Keratinocyte (primary cell): ENCODE measurements around the gene ZNF282. TPM values are rescaled to one million over a fixed set of nuclear protein-coding genes. Genes with fewer than 3 reads are reported as not detected.

Experiments used
- DNase-seq: peaks from one replicate; pipeline ENCODE4 v3.0.0-alpha.2; 2011; ENCODE audit warnings: low read depth, missing footprints, low spot score
- FAIRE-seq: peaks from 2 replicates; lab custom pipeline; 2011; peaks lifted over from hg19 to GRCh38; lab: Jason Lieb, UNC
- H2AFZ ChIP-seq: 2 replicates; pipeline ENCODE4 v1.6.0; 2012; ENCODE audit warnings: low read length, control low read depth, inconsistent platforms; ENCODE audit not compliant: control insufficient read depth
- H3K27ac ChIP-seq: 2 replicates; pipeline ENCODE4 v1.5.1; 2011; ENCODE audit warnings: low read length; ENCODE audit not compliant: control insufficient read depth, insufficient read depth
- H3K27me3 ChIP-seq: 3 replicates; pipeline ENCODE4 v1.6.0; 2011; ENCODE audit warnings: low read length; ENCODE audit not compliant: control insufficient read depth, insufficient read depth; ENCODE audit errors: extremely low read depth
- H3K36me3 ChIP-seq, 2 experiments: 2 replicates in 1 of 2; 3 replicates in 1 of 2; pipeline ENCODE4 v1.5.1; 2011; ENCODE audit warnings: low read length in 2 of 2, mild to moderate bottlenecking in 1 of 2; ENCODE audit not compliant: control insufficient read depth in 2 of 2, insufficient read depth in 2 of 2; ENCODE audit errors: extremely low read depth in 1 of 2
- H3K4me1 ChIP-seq: 3 replicates; pipeline ENCODE4 v1.5.1; 2011; ENCODE audit warnings: low read length; ENCODE audit not compliant: control insufficient read depth, insufficient read depth; ENCODE audit errors: extremely low read depth
- H3K4me2 ChIP-seq: 3 replicates; pipeline ENCODE4 v1.6.0; 2011; ENCODE audit warnings: low read depth, low read length; ENCODE audit not compliant: control insufficient read depth, insufficient read depth; ENCODE audit errors: extremely low read depth
- H3K4me3 ChIP-seq, 3 experiments: fragments of 200-600 bp in 1 of 3; sonication (generic) in 1 of 3; 2 replicates in 2 of 3; 3 replicates in 1 of 3; pipeline ENCODE4 v1.5.1; 2011 to 2016; ENCODE audit warnings: low read length in 3 of 3, mild to moderate bottlenecking in 3 of 3, control low read depth in 2 of 3, inconsistent platforms in 1 of 3, low read depth in 1 of 3, mixed read lengths in 1 of 3, mixed run types in 1 of 3, moderate library complexity in 1 of 3; ENCODE audit not compliant: control insufficient read depth in 2 of 3, insufficient read depth in 2 of 3; ENCODE audit errors: extremely low read depth in 1 of 3
- H3K79me2 ChIP-seq: 2 replicates; pipeline ENCODE4 v1.6.0; 2012; ENCODE audit warnings: low read length; ENCODE audit not compliant: control insufficient read depth, insufficient read depth
- H3K9ac ChIP-seq: 3 replicates; pipeline ENCODE4 v1.6.0; 2011; ENCODE audit warnings: low read length; ENCODE audit not compliant: control insufficient read depth, insufficient read depth; ENCODE audit errors: extremely low read depth
- H3K9me1 ChIP-seq: 3 replicates; pipeline ENCODE4 v1.6.0; 2011; ENCODE audit warnings: low read length; ENCODE audit not compliant: control insufficient read depth, insufficient read depth; ENCODE audit errors: extremely low read depth
- H3K9me3 ChIP-seq: 2 replicates; pipeline ENCODE4 v1.5.1; 2012; ENCODE audit warnings: low read depth, low read length; ENCODE audit not compliant: control insufficient read depth
- H4K20me1 ChIP-seq: 3 replicates; pipeline ENCODE4 v1.6.0; 2011; ENCODE audit warnings: low read length; ENCODE audit not compliant: control insufficient read depth, insufficient read depth; ENCODE audit errors: extremely low read depth
- CTCF ChIP-seq, 3 experiments: IDR thresholded peaks in 1 of 3; conservative IDR thresholded peaks in 1 of 3; optimal IDR thresholded peaks in 1 of 3; 2 replicates in 2 of 3; 3 replicates in 1 of 3; pipeline versions ENCODE3 to v1.5.1; 2011; ENCODE audit warnings: low read length in 3 of 3, mild to moderate bottlenecking in 3 of 3, moderate library complexity in 2 of 3, control low read depth in 1 of 3, inconsistent platforms in 1 of 3; ENCODE audit not compliant: insufficient read depth in 2 of 3; ENCODE audit errors: extremely low read depth in 1 of 3
- EZH2 ChIP-seq: IDR thresholded peaks from one replicate; pipeline ENCODE4 v1.6.1; 2012; ENCODE audit warnings: inconsistent platforms, mild to moderate bottlenecking, low read length, moderate library complexity
- dilution Hi-C: fragments of 300-500 bp; cut with MboI; formaldehyde crosslinking; loops from one replicate; pipeline ENCODE4 v1.7.0; 2020; ENCODE audit warnings: low sequenced_read_pairs; ENCODE audit not compliant: extremely low pct_ligation_motif_present
- polyA plus RNA-seq, 5 experiments: library from polyadenylated mRNA; depleted of rRNA in 3 of 5; stranded (reverse) in 3 of 5; stranded (forward) in 1 of 5; unstranded in 1 of 5; fragments of >200 nt; gene quantifications; 1 replicate in 1 of 5; 2 replicates in 3 of 5; 3 replicates in 1 of 5; pipeline versions ENCODE4 v1.2.1 to v1.2.3, GENCODE V29; 2011 to 2012; ENCODE audit warnings: missing spikeins in 2 of 5, low read depth in 1 of 5, low replicate concordance in 1 of 5

ZNF282 gene
- polyA plus RNA-seq, 1 donor (not counting 4 experiments of a cell fraction or from before 2014, with no cell fraction given): 13.1 TPM

GRCh38 chr7:149175150-149175549, 20.2 kb upstream of the ZNF282 start:
- no peak for DNase-seq
- H3K36me3 ChIP-seq: peaks cover 25 to 28% of the 10 kb centered on the region in 2 experiments
- H3K4me2 ChIP-seq: no peak overlapping the region
- dilution Hi-C loops: no loop called here
- H3K27me3 ChIP-seq: no peaks in the 10 kb centered on the region
- TF ChIP-seq CTCF (optimal IDR thresholded peaks at IDR 0.05 in 1 of 3, IDR thresholded peaks at IDR 0.05 in 1 of 3, conservative IDR thresholded peaks at IDR 0.05 in 1 of 3; ENCODE audit: extremely low read depth in 1 of 3, insufficient read depth in 2 of 3, low read length in 3 of 3) (no peak), EZH2 (no peak)
- FAIRE-seq: no peak
- H4K20me1 ChIP-seq: no peaks in the 10 kb centered on the region
- H3K4me3 ChIP-seq: no peak overlapping the region
- no peak overlapping the region for H3K9ac ChIP-seq
- no peak overlapping the region for H3K27ac ChIP-seq
- no peaks in the 10 kb centered on the region for H3K9me3 ChIP-seq
- H3K79me2 ChIP-seq: peaks cover 5% of the 10 kb centered on the region
- no peaks in the 10 kb centered on the region for H3K9me1 ChIP-seq
- H3K4me1 ChIP-seq: peaks cover 15% of the 10 kb centered on the region
- no peak overlapping the region for H2AFZ ChIP-seq

- H3K4me2 ChIP-seq: no peak overlapping the region
- H3K36me3 ChIP-seq: peaks cover 30 to 32% of the 10 kb centered on the region in 2 experiments
- no peak overlapping the region for H3K27ac ChIP-seq
- peaks cover 1% of the 10 kb centered on the region for H3K79me2 ChIP-seq
- TF ChIP-seq EZH2: no peak
- no peak for TF ChIP-seq CTCF (optimal IDR thresholded peaks at IDR 0.05 in 1 of 3, IDR thresholded peaks at IDR 0.05 in 1 of 3, conservative IDR thresholded peaks at IDR 0.05 in 1 of 3; ENCODE audit: extremely low read depth in 1 of 3, insufficient read depth in 2 of 3, low read length in 3 of 3)
- no peaks in the 10 kb centered on the region for H3K27me3 ChIP-seq
- no peaks in the 10 kb centered on the region for H3K9me1 ChIP-seq
- no peak overlapping the region for H3K9ac ChIP-seq
- H4K20me1 ChIP-seq: no peaks in the 10 kb centered on the region
- H3K4me1 ChIP-seq: peaks cover 27% of the 10 kb centered on the region
- FAIRE-seq: no peak
- no peak overlapping the region for H3K4me3 ChIP-seq
- DNase-seq: no peak
- H3K9me3 ChIP-seq: no peaks in the 10 kb centered on the region
- no peak overlapping the region for H2AFZ ChIP-seq
- dilution Hi-C loops: no loop called here
These were observed 16.1 kb upstream of the ZNF282 start for GRCh38 chr7:149179241-149179640.
